HEK293 (cell line): ENCODE results near the gene BTBD16.

Experiments used
- ZNF10 ChIP-seq: fragments of 450-650 bp; formaldehyde crosslinking; IDR thresholded peaks from 2 replicates; pipeline ENCODE4 v1.5.1; 2017; ENCODE audit warnings: missing biosample characterization, missing genetic modification characterization
- ZNF174 ChIP-seq: fragments of 450-650 bp; formaldehyde crosslinking; IDR thresholded peaks from 2 replicates; pipeline ENCODE4 v1.5.0; 2017; ENCODE audit warnings: missing biosample characterization, mild to moderate bottlenecking, missing genetic modification characterization
- ZNF335 ChIP-seq: fragments of 450-650 bp; formaldehyde crosslinking; conservative IDR thresholded peaks from 2 replicates; pipeline ENCODE4 v1.5.1; 2016; ENCODE audit warnings: missing biosample characterization, missing genetic modification characterization
- ZNF670 ChIP-seq: fragments of 450-650 bp; formaldehyde crosslinking; IDR thresholded peaks from 2 replicates; pipeline ENCODE4 v1.5.1; 2016; ENCODE audit warnings: missing biosample characterization, missing genetic modification characterization, low read depth
- TF ChIP-seq, protein P1 (sequence below): fragments of 450-650 bp; formaldehyde crosslinking; IDR thresholded peaks from 2 replicates; pipeline ENCODE4 v1.5.1; 2016; ENCODE audit warnings: missing biosample characterization, missing genetic modification characterization
- TF ChIP-seq, protein P2 (sequence below): fragments of 450-650 bp; formaldehyde crosslinking; IDR thresholded peaks from 2 replicates; pipeline ENCODE4 v1.5.1; 2016; ENCODE audit warnings: missing biosample characterization, missing genetic modification characterization
- TF ChIP-seq, protein P3 (sequence below): fragments of 450-650 bp; formaldehyde crosslinking; IDR thresholded peaks from 2 replicates; pipeline ENCODE4 v1.5.1; 2016; ENCODE audit warnings: missing biosample characterization, missing genetic modification characterization
- TF ChIP-seq, protein P4 (sequence below): fragments of 450-650 bp; formaldehyde crosslinking; IDR thresholded peaks from 2 replicates; pipeline ENCODE4 v1.5.1; 2016; ENCODE audit warnings: missing biosample characterization, missing genetic modification characterization, borderline replicate concordance

DNA sequence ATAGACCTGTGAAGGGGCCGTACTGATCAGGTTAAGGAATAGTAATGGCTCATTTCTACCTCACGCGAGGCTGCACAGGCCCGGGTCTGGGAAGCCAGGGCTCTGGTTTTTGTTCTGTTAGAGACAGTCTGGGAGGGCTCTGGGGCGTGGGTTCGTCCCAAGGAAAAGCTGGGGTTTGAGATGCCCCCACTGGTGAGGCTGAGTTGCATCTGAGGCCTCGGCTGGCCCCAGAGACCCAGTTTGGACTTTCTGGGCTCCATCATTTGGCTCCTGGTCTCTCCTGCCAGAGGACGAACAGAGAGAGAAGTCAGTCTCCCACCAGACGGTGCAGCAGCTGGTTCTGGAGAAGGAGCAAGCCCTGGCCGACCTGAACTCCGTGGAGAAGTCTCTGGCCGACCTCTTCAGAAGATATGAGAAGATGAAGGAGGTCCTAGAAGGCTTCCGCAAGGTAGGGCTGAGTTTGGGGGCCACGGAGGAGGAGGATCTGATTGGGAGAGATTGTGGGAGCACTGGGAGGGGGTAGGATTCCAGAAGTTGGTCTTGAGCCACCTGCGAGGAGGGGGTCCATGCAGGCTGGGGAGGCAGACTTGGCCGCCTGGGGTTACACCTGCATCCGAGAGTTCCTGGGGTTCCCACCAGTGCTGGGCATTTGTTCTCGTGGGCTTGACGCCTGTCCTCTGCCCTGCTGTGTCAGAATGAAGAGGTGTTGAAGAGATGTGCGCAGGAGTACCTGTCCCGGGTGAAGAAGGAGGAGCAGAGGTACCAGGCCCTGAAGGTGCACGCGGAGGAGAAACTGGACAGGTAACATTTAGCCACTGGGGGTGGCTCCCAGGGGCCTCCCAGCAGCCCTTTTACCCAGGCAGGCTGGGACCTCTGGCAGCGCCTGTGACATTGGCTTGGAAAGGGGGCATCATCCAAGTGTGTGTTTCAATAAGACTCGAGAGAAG, 22.5 kb upstream of the BTBD16 start:
- TF ChIP-seq, protein P1, sequence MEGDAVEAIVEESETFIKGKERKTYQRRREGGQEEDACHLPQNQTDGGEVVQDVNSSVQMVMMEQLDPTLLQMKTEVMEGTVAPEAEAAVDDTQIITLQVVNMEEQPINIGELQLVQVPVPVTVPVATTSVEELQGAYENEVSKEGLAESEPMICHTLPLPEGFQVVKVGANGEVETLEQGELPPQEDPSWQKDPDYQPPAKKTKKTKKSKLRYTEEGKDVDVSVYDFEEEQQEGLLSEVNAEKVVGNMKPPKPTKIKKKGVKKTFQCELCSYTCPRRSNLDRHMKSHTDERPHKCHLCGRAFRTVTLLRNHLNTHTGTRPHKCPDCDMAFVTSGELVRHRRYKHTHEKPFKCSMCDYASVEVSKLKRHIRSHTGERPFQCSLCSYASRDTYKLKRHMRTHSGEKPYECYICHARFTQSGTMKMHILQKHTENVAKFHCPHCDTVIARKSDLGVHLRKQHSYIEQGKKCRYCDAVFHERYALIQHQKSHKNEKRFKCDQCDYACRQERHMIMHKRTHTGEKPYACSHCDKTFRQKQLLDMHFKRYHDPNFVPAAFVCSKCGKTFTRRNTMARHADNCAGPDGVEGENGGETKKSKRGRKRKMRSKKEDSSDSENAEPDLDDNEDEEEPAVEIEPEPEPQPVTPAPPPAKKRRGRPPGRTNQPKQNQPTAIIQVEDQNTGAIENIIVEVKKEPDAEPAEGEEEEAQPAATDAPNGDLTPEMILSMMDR (tag by site-specific recombination) = no peak
- TF ChIP-seq, protein P2, sequence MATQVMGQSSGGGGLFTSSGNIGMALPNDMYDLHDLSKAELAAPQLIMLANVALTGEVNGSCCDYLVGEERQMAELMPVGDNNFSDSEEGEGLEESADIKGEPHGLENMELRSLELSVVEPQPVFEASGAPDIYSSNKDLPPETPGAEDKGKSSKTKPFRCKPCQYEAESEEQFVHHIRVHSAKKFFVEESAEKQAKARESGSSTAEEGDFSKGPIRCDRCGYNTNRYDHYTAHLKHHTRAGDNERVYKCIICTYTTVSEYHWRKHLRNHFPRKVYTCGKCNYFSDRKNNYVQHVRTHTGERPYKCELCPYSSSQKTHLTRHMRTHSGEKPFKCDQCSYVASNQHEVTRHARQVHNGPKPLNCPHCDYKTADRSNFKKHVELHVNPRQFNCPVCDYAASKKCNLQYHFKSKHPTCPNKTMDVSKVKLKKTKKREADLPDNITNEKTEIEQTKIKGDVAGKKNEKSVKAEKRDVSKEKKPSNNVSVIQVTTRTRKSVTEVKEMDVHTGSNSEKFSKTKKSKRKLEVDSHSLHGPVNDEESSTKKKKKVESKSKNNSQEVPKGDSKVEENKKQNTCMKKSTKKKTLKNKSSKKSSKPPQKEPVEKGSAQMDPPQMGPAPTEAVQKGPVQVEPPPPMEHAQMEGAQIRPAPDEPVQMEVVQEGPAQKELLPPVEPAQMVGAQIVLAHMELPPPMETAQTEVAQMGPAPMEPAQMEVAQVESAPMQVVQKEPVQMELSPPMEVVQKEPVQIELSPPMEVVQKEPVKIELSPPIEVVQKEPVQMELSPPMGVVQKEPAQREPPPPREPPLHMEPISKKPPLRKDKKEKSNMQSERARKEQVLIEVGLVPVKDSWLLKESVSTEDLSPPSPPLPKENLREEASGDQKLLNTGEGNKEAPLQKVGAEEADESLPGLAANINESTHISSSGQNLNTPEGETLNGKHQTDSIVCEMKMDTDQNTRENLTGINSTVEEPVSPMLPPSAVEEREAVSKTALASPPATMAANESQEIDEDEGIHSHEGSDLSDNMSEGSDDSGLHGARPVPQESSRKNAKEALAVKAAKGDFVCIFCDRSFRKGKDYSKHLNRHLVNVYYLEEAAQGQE = no peak
- TF ChIP-seq, protein P3, sequence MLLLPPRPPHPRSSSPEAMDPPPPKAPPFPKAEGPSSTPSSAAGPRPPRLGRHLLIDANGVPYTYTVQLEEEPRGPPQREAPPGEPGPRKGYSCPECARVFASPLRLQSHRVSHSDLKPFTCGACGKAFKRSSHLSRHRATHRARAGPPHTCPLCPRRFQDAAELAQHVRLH (tag by site-specific recombination) = no peak
- TF ChIP-seq ZNF10 (tag by site-specific recombination) (no peak), ZNF670 (tag by site-specific recombination) (no peak), ZNF335 (tag by site-specific recombination) (no peak), ZNF174 (tag by site-specific recombination) (no peak)
- TF ChIP-seq, protein P4, sequence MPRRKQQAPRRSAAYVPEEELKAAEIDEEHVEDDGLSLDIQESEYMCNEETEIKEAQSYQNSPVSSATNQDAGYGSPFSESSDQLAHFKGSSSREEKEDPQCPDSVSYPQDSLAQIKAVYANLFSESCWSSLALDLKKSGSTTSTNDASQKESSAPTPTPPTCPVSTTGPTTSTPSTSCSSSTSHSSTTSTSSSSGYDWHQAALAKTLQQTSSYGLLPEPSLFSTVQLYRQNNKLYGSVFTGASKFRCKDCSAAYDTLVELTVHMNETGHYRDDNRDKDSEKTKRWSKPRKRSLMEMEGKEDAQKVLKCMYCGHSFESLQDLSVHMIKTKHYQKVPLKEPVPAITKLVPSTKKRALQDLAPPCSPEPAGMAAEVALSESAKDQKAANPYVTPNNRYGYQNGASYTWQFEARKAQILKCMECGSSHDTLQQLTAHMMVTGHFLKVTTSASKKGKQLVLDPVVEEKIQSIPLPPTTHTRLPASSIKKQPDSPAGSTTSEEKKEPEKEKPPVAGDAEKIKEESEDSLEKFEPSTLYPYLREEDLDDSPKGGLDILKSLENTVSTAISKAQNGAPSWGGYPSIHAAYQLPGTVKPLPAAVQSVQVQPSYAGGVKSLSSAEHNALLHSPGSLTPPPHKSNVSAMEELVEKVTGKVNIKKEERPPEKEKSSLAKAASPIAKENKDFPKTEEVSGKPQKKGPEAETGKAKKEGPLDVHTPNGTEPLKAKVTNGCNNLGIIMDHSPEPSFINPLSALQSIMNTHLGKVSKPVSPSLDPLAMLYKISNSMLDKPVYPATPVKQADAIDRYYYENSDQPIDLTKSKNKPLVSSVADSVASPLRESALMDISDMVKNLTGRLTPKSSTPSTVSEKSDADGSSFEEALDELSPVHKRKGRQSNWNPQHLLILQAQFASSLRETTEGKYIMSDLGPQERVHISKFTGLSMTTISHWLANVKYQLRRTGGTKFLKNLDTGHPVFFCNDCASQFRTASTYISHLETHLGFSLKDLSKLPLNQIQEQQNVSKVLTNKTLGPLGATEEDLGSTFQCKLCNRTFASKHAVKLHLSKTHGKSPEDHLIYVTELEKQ (tag by site-specific recombination) = no peak
